Type B pancreatic cell (in vitro differentiated cells): ENCODE measurements around the gene EFNB1. TPM values are rescaled to one million over a fixed set of nuclear protein-coding genes. Genes with fewer than 3 reads are reported as not detected.

Experiments
- DNase-seq: peaks from one replicate; pipeline ENCODE4 v3.0.0; 2021; ENCODE audit warnings: mixed read lengths; ENCODE audit not compliant: unreplicated experiment; ENCODE audit errors: extremely low spot score
- H3K27ac Mint-ChIP-seq: 2 replicates; pipeline ENCODE4 v1.8.0; 2021; ENCODE audit warnings: mild to moderate bottlenecking, mixed read lengths
- H3K27me3 Mint-ChIP-seq: 2 replicates; pipeline ENCODE4 v1.8.0; 2021; ENCODE audit warnings: mixed read lengths
- H3K36me3 Mint-ChIP-seq: 2 replicates; pipeline ENCODE4 v1.8.0; 2021; ENCODE audit warnings: mixed read lengths
- H3K4me1 Mint-ChIP-seq: one replicate; pipeline ENCODE4 v1.8.0; 2021; ENCODE audit warnings: mixed read lengths; ENCODE audit not compliant: unreplicated experiment
- H3K4me3 Mint-ChIP-seq: 2 replicates; pipeline ENCODE4 v1.8.0; 2021; ENCODE audit warnings: mild to moderate bottlenecking, mixed read lengths
- H3K9me3 Mint-ChIP-seq: 2 replicates; pipeline ENCODE4 v1.8.0; 2021; ENCODE audit warnings: mixed read lengths
- total RNA-seq: library from RNA; stranded (reverse); gene quantifications from 2 replicates; pipeline ENCODE4 v1.2.1, GENCODE V29; 2021; ENCODE audit warnings: low replicate concordance
- TF ChIP-seq, protein P1 (sequence below): fragments of 200-600 bp; sonication (generic); conservative IDR thresholded peaks from 2 replicates; pipeline ENCODE4 v1.5.0; 2021; ENCODE audit warnings: antibody characterized with exemption, mild to moderate bottlenecking

The EFNB1 gene
- total RNA-seq, 1 donor from 2014 or later = 63.7 TPM

DNA sequence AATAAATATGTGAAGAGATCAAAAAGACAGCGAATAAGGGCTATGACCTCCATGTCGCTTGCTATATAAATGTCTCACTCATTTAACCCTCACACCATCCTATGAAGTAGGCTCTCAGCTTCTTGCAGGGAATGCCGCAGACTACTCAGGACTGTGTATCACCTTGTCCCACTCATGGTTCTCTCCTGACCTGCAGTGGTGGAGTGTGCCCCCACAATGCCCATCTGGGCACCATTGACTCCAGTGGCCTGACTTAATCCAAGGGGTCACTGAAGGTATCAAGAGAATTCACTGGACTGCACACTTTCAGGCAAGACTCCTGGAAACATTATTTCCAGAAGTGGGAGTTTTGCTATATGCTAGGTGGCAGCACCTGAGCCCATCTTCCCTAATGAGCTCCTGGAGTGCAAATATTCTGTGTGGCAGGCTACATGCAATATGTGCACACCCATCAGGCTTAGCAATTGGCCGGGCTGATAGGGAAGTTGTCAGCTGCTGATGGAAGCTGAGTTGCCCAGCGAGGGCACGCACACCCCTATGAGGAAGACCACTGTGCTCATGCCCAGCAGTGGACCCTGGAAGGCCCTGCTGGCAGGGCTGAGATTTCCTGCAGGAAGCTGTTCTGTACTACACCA is 8.2 kb upstream of the EFNB1 start:
- Mint-ChIP-seq H3K4me1 (peaks cover 10% of the 10 kb centered on the region), H3K27me3 (no peaks in the 10 kb centered on the region), H3K27ac (no peak overlapping the region), H3K4me3 (no peak overlapping the region), H3K9me3 (no peaks in the 10 kb centered on the region), H3K36me3 (no peaks in the 10 kb centered on the region)
- TF ChIP-seq, protein P1, sequence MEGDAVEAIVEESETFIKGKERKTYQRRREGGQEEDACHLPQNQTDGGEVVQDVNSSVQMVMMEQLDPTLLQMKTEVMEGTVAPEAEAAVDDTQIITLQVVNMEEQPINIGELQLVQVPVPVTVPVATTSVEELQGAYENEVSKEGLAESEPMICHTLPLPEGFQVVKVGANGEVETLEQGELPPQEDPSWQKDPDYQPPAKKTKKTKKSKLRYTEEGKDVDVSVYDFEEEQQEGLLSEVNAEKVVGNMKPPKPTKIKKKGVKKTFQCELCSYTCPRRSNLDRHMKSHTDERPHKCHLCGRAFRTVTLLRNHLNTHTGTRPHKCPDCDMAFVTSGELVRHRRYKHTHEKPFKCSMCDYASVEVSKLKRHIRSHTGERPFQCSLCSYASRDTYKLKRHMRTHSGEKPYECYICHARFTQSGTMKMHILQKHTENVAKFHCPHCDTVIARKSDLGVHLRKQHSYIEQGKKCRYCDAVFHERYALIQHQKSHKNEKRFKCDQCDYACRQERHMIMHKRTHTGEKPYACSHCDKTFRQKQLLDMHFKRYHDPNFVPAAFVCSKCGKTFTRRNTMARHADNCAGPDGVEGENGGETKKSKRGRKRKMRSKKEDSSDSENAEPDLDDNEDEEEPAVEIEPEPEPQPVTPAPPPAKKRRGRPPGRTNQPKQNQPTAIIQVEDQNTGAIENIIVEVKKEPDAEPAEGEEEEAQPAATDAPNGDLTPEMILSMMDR = no peak
- no peak for DNase-seq

- Mint-ChIP-seq H3K9me3 (no peaks in the 10 kb centered on the region), H3K27me3 (no peaks in the 10 kb centered on the region), H3K36me3 (no peaks in the 10 kb centered on the region), H3K4me3 (no peak overlapping the region), H3K4me1 (peaks cover 14% of the 10 kb centered on the region), H3K27ac (no peak overlapping the region)
- DNase-seq = no peak
- TF ChIP-seq, protein P1 = no peak
Measured at GRCh38 chrX:68821616-68822015, 7.2 kb upstream of the EFNB1 start.

GRCh38 chrX:68822641-68823410 is 6.0 kb upstream of the EFNB1 start:
- H3K27ac Mint-ChIP-seq = no peak overlapping the region
- no peaks in the 10 kb centered on the region for H3K27me3 Mint-ChIP-seq
- peak overlapping the region; percentile 39 for H3K4me3 Mint-ChIP-seq
- TF ChIP-seq, protein P1 = peak; percentile 73
- no peaks in the 10 kb centered on the region for H3K9me3 Mint-ChIP-seq
- no peaks in the 10 kb centered on the region for H3K36me3 Mint-ChIP-seq
- peaks cover 17% of the 10 kb centered on the region for H3K4me1 Mint-ChIP-seq
- DNase-seq = no peak

- TF ChIP-seq, protein P1 = no peak
- Mint-ChIP-seq H3K36me3 (no peaks in the 10 kb centered on the region), H3K27ac (no peak overlapping the region), H3K9me3 (no peaks in the 10 kb centered on the region), H3K27me3 (no peaks in the 10 kb centered on the region), H3K4me3 (no peak overlapping the region), H3K4me1 (peaks cover 20% of the 10 kb centered on the region)
- DNase-seq = no peak
Measured at GRCh38 chrX:68823413-68824151, 5.2 kb upstream of the EFNB1 start.

DNA sequence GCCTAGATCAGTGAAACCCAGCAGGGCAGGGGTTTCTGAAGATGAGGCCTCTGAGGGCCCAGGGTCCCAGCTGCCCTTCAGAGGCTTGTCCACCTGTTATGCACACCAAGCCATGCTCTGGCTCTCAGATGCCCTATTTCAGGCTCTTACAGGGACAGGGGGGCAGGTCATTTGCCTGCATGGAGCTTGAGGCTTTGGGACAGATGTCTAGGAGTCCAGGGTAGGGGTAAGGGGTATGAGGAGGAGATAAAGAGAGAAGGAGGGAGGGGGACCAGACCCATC is 4.7 kb upstream of the EFNB1 start:
- TF ChIP-seq, protein P1 = no peak
- Mint-ChIP-seq H3K27ac (no peak overlapping the region), H3K27me3 (no peaks in the 10 kb centered on the region)

More for the DNA sequence above, 4.7 kb upstream of the EFNB1 start:
- Mint-ChIP-seq H3K4me1 (peaks cover 21% of the 10 kb centered on the region), H3K36me3 (no peaks in the 10 kb centered on the region), H3K9me3 (no peaks in the 10 kb centered on the region), H3K4me3 (no peak overlapping the region)
- no peak for DNase-seq
